Measurements from ENCODE around the gene ZDHHC7.

The ZDHHC7 gene

GRCh38 chr16:85018529-85019236 is 7.3 kb upstream of the ZDHHC7 start:
- DNase-seq (ENCODE audit: low spot score), result no peak

- DNase-seq (ENCODE audit: low spot score), result no peak
These were observed 6.3 kb upstream of the ZDHHC7 start for GRCh38 chr16:85017633-85018032.

DNA sequence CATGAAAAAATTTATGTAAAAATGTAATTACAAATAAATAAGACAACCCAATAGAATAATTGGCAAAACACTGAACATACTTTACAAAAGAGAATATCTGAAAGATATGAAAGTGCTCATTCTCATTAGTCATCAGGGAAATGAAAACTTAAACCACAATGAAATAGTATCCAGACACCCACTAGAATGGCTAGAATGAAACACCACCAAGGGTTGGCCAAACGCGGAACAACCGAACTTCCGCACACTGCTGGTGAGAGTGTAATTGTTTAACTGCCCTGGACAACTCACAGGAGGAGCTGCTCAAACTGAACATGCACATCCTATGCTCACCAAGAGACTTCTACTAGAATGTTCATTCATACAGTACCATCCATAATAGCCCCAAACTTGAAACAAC is 5.8 kb upstream of the ZDHHC7 start:
- no peak for DNase-seq (ENCODE audit: low spot score)

- DNase-seq (ENCODE audit: low spot score), result no peak
These were observed 4.3 kb upstream of the ZDHHC7 start for GRCh38 chr16:85015481-85016187.

DNA sequence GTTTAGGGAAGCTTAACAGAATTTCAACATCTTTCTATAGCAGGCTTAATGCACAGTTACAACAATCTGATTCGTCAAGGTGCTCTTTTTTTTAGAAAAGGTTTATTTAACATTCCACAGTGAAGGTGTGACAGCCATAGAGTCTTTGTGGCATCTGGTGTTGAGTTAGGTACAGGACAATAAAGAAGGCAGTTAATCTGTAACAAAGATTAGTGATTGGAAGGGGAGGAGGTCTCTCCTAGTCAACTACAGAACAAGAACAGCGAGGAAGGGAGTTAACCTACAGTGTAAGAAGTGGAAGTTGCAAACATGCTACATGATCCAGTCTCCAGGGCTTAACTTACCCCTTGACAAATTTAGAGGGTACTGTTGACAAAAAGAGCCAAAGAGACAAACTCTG is 3.0 kb upstream of the ZDHHC7 start:
- no peak for DNase-seq (ENCODE audit: low spot score)

GRCh38 chr16:85011846-85012284 is 530 bp upstream of the ZDHHC7 start:
- no peak for DNase-seq (ENCODE audit: low spot score)

- peak; percentile 48 for DNase-seq (ENCODE audit: low spot score)
These were observed 847 bp downstream of the ZDHHC7 start for GRCh38 chr16:85010446-85010930.

DNA sequence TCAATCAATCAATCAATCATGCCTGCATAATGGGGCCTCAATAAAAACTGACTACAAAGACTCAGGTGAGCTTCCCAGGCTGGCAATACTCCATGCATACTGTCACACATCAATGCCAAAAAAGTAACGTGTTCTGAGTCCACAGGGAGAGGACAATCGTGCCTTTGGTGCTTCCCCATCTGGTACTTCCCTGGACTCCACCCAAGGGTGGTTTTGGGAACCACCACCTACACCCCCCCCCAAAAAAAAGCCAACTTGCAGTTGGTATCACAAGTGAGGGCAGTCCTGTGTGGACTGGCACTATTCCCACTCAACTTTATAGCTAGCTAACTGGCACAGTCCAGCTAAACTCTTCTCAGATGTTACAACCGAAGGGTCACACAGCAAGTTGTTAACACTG is 3.1 kb downstream of the ZDHHC7 start:
- DNase-seq (ENCODE audit: low spot score), result no peak

- no peak for DNase-seq (ENCODE audit: low spot score)
These were observed 3.7 kb downstream of the ZDHHC7 start for GRCh38 chr16:85007496-85008214.

- no peak for DNase-seq (ENCODE audit: low spot score)
These were observed 4.7 kb downstream of the ZDHHC7 start for GRCh38 chr16:85006639-85007038.

GRCh38 chr16:85005285-85006069 is 5.9 kb downstream of the ZDHHC7 start:
- DNase-seq (ENCODE audit: low spot score), result no peak

DNA sequence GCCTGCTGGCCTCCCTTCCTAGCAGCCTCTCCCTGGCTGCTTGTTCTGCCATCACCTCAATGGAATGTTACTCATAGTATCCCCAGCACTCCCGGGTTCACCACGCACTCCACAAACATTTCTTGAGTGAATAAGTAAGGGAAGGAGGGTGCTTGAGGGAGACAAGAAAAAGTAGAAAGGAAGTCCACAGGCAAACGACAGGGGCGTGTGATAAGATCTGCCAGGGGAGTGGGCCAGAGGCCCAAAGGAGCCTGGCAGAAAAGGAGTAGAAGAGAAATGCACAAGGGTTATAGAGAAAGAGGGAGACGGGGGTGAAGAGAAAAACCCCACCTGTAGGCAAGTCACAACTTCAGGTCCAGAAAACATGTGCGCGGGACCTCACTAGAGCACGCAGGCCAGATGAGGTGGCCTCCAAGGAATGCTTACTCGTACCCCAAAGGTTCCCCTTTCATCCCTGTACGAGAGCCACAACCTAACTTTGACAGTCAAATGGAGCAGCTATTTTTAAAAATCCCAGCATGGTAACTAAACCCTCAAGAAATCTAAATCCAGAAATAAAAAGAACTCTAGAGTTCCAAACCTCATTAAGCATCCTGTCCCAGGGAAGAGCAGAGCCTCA is 6.6 kb downstream of the ZDHHC7 start:
- no peak for DNase-seq (ENCODE audit: low spot score)

GRCh38 chr16:85003725-85004586 is 7.4 kb downstream of the ZDHHC7 start:
- no peak for DNase-seq (ENCODE audit: low spot score)

GRCh38 chr16:85003076-85003475 is 8.3 kb downstream of the ZDHHC7 start:
- DNase-seq (ENCODE audit: low spot score), result no peak

DNA sequence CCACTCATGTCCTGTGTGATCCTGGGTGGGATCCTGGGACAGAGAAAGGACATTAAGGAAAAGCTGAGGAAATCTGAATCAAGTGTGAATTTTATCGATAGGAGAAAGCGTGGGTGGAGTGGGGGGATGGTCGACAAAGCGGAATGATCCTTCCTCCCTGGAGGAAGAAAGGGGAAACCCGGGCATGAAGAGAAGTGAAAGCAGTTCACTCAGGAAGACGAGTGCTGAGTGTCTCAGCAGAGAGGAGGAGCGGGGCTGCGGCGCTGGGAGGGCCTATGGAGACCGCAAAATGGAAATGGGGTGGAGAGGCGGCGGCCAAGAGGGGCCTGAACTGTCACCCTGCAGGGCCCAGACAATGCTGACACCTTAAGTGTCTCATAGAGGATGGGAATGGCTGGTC is 8.7 kb downstream of the ZDHHC7 start:
- DNase-seq (ENCODE audit: low spot score), result no peak

- no peak for DNase-seq (ENCODE audit: low spot score)
These were observed 9.2 kb downstream of the ZDHHC7 start for GRCh38 chr16:85002099-85002541.

DNA sequence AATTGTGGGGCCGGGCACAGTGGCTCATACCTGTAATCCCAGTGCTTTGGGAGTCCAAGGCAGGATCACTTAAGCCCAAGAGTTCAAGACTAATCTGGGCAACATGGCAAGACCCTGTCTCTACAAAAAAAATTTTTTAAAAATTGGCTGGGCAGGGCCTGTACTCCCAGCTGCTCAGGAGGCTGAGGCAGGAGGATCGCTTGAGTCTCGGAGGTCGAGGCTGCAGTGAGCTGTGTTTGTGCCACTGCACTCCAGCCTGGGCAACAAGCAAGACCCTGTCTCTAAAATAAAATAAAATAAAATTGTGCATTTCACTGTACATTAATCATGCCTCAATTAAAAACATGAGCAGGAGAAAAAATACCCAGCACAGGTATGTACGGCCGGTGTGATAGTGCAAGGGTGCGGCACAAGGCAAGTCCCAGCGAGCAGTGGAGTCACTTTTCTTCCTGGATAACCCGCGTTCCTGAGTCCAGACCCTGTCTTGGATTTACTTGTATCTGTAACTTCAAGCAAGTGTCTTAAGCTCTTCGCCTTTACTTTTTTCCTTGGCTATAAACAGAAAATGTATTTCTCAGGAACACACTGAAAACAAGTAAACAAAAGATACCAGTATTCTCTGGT is 11.4 kb downstream of the ZDHHC7 start:
- no peak for DNase-seq (ENCODE audit: low spot score)

DNA sequence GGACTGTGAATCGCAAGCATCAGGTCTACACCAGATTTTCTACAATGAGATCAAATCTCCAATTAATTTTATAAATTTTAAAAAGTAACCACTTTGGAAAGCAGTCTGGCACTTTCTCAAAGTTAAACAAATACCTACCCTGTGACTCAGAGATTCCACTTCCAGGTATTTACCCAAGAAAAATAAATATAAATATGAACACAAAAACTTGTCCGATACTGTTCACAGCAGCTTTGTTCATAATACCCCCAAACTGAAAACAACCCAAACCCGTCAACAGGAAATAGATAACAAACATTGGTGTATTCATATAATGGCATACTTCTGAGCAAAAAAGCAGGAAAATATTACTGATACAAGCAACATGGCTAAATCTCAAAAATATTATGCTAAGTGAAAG is 12.1 kb downstream of the ZDHHC7 start:
- DNase-seq (ENCODE audit: low spot score), result no peak

DNA sequence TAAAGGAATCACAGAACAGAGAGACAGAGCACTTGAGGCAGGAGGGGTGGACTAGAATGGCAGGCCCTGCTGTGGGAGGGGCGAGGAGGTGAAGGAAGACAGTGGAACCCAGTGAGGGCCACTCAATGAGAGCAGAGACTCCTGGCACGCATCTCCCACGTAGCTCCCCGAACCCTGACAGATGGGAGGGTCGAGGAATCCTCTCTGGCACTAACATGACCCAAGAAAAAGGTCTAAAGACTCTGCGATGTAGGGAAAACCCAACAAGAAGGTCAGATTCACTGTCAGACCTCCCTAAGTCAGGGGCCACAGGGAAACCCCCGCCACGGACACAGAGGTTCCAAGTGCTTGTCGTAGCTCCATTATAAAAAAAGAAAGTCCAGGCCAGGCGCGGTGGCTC is 15.0 kb downstream of the ZDHHC7 start:
- DNase-seq (ENCODE audit: low spot score), result no peak

DNA sequence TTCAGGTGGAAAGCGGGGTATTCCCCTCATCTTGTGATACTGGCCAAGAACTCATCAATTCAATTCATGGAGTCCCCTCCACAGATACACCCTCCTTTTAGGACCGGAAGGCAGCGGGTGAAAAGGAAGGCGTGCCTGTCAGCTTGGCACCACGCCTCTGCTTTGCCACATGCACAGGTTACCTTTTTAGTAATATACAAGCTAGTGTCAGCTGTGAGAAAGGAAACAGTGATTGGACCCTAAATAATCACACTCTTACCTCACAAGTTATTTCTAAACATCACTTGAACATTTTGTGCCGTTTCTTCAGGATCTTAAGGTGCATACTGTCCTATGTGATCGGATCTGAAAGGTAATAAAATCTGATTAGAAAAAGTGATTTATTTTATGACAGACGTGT is 15.7 kb downstream of the ZDHHC7 start:
- no peak for DNase-seq (ENCODE audit: low spot score)
